H1 (cell line): ENCODE results near the gene SPR. TPM values are rescaled to one million over a fixed set of nuclear protein-coding genes. Genes with fewer than 3 reads are reported as not detected.

Experiments
- BACH1 ChIP-seq: IDR thresholded peaks from 2 replicates; pipeline ENCODE4 v1.6.1; 2012; ENCODE audit warnings: low read length, improper control_type of control experiment
- CBX8 ChIP-seq: fragments of 300-800, 300-1000 bp; sonication (generic); IDR thresholded peaks from 2 replicates; pipeline ENCODE4 v1.7.1; 2016; ENCODE audit warnings: low read depth, low read length, borderline replicate concordance
- CTBP2 ChIP-seq: IDR thresholded peaks from 2 replicates; pipeline ENCODE4 v1.7.0; 2011; ENCODE audit warnings: borderline replicate concordance, mild to moderate bottlenecking, moderate library complexity, mixed read lengths, low read length; ENCODE audit not compliant: insufficient read depth, insufficient read length
- FOSL1 ChIP-seq: IDR thresholded peaks from 2 replicates; pipeline ENCODE4 v1.6.1; 2011; ENCODE audit warnings: mild to moderate bottlenecking, low read depth, low read length, moderate library complexity; ENCODE audit not compliant: insufficient read depth
- GABPA ChIP-seq: IDR thresholded peaks from 2 replicates; pipeline ENCODE4 v1.6.1; 2011; ENCODE audit warnings: mild to moderate bottlenecking, low read length, moderate library complexity, borderline replicate concordance; ENCODE audit not compliant: insufficient read depth
- JUND ChIP-seq: IDR thresholded peaks from 2 replicates; pipeline ENCODE4 v1.6.1; 2011; ENCODE audit warnings: mild to moderate bottlenecking, improper control_type of control experiment, low read length
- NANOG ChIP-seq: IDR thresholded peaks from 2 replicates; pipeline ENCODE4 v1.6.1; 2011; ENCODE audit warnings: low read length, low read depth, mild to moderate bottlenecking, inconsistent platforms; ENCODE audit not compliant: insufficient read depth, poor library complexity, severe bottlenecking
- PHF8 ChIP-seq: fragments of 200-600 bp; sonication (generic); conservative IDR thresholded peaks from 2 replicates; pipeline ENCODE4 v1.7.1; 2012; ENCODE audit warnings: low read depth, mild to moderate bottlenecking, inconsistent platforms, low read length, moderate library complexity
- RBBP5 ChIP-seq: IDR thresholded peaks from 2 replicates; pipeline ENCODE4 v1.7.1; 2012; ENCODE audit warnings: low read depth, mild to moderate bottlenecking, inconsistent platforms, low read length, moderate library complexity, borderline replicate concordance
- RFX5 ChIP-seq: IDR thresholded peaks from 2 replicates; pipeline ENCODE4 v1.6.1; 2011; ENCODE audit warnings: low read depth, low read length, improper control_type of control experiment, borderline replicate concordance
- SAP30 ChIP-seq: fragments of 300-600 bp; sonication (generic); IDR thresholded peaks from 2 replicates; pipeline ENCODE4 v1.7.1; 2012; ENCODE audit warnings: low read length, moderate library complexity, mild to moderate bottlenecking, inconsistent platforms; ENCODE audit not compliant: insufficient read depth, insufficient replicate concordance
- SP1 ChIP-seq: IDR thresholded peaks from 2 replicates; pipeline ENCODE4 v1.6.1; 2011; ENCODE audit warnings: low read depth, low read length
- SP2 ChIP-seq: IDR thresholded peaks from 2 replicates; pipeline ENCODE4 v1.6.1; 2012; ENCODE audit warnings: mild to moderate bottlenecking, low read length, inconsistent platforms
- TAF7 ChIP-seq: optimal IDR thresholded peaks from 2 replicates; pipeline ENCODE3; 2011; ENCODE audit warnings: low read depth, mild to moderate bottlenecking, inconsistent platforms, low read length, moderate library complexity, borderline replicate concordance
- polyA plus RNA-seq, 7 experiments: library from polyadenylated mRNA; depleted of rRNA in 3 of 7; stranded (reverse) in 5 of 7; unstranded in 2 of 7; fragments of >200 nt in 5 of 7; fragments of 200-250 nt in 2 of 7; gene quantifications; 1 replicate in 5 of 7; 2 replicates in 1 of 7; 4 replicates in 1 of 7; pipeline versions ENCODE4 v1.2.1 to v1.2.3, GENCODE V29; 2011 to 2013; ENCODE audit warnings: missing spikeins in 2 of 7, mixed read lengths in 2 of 7
- total RNA-seq: library from RNA; stranded (reverse); fragmentation: NEBNext Ultra II Directional; extraction: Animal tissue kit (Norgen Biotek cat#: 25700); gene quantifications from 2 replicates; pipeline ENCODE4 v1.2.1, GENCODE V29; 2021
- TF ChIP-seq, protein P1 (sequence below): IDR thresholded peaks from 2 replicates; pipeline ENCODE4 v1.6.1; 2012; ENCODE audit warnings: inconsistent platforms
- TF ChIP-seq, protein P2 (sequence below): IDR thresholded peaks from 2 replicates; pipeline ENCODE4 v1.6.1; 2012; ENCODE audit warnings: inconsistent platforms

Gene SPR
- total and polyA plus RNA-seq, 2 of the 8 experiments (the other 6 are each of a cell fraction or from before 2014, with no cell fraction given): 4.5 to 11.5 TPM

DNA sequence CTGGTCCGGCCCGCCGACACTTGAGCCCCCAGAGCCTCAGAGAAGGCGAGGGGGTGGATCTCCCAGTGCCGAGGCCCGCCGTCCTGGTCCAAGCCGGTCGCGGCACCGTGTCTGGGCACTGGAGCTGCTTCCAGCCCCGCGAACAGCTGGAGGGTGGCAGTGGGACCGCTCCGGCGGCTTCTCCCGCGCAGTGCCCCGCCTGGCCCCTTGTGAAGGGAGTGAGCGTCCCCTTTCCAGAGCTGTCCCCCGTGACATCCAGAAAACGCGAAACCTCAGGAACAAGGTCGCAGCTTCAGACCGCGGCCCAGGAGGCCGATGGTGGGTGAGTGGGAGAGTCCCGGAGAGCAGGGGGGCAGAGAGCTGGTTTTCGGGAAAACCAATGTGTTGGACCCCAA is 29.5 kb downstream of the SPR start (continued):
- TF ChIP-seq RFX5 (no peak), BACH1 (no peak), GABPA (no peak), CBX8 (0 out of 2 replicates have a peak, but pooled peaks have one; percentile 80), FOSL1 (no peak), PHF8 (no peak), NANOG (no peak), TAF7 (no peak), JUND (no peak), SP1 (no peak), SP2 (no peak), CTBP2 (no peak), SAP30 (no peak), RBBP5 (0 out of 2 replicates have a peak, but pooled peaks have one; percentile 32)
- TF ChIP-seq, protein P1, sequence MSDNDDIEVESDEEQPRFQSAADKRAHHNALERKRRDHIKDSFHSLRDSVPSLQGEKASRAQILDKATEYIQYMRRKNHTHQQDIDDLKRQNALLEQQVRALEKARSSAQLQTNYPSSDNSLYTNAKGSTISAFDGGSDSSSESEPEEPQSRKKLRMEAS: no peak
- TF ChIP-seq, protein P2, sequence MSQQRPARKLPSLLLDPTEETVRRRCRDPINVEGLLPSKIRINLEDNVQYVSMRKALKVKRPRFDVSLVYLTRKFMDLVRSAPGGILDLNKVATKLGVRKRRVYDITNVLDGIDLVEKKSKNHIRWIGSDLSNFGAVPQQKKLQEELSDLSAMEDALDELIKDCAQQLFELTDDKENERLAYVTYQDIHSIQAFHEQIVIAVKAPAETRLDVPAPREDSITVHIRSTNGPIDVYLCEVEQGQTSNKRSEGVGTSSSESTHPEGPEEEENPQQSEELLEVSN: peak; percentile 33
